Right atrium auricular region (tissue), 2 donors: ENCODE data around the gene MYH13. TPM values are rescaled to one million over a fixed set of nuclear protein-coding genes. Genes with fewer than 3 reads are reported as not detected.

ENCODE experiments used
- DNase-seq: peaks from one replicate; pipeline ENCODE4 v3.0.0-alpha.2; 2019; ENCODE audit warnings: low spot score
- H3K27ac ChIP-seq, 2 donors: fragments of 200-600 bp; sonication (generic); 1 replicate in 1 of 2; 2 replicates in 1 of 2; pipeline ENCODE4 v1.5.1; 2016 to 2019
- H3K27me3 ChIP-seq, 2 donors: fragments of 200-600 bp; sonication (generic); one replicate each; pipeline versions ENCODE4 v1.5.1 to v1.6.0; 2017 to 2019
- H3K36me3 ChIP-seq: fragments of 200-600 bp; sonication (generic); one replicate; pipeline ENCODE4 v1.5.1; 2016
- H3K4me1 ChIP-seq, 2 donors: fragments of 200-600 bp; sonication (generic); one replicate each; pipeline versions ENCODE4 v1.5.1 to v1.6.0; 2017 to 2019
- H3K4me3 ChIP-seq, 2 donors: fragments of 200-600 bp; sonication (generic); 1 replicate in 1 of 2; 2 replicates in 1 of 2; pipeline ENCODE4 v1.5.1; 2017 to 2019; ENCODE audit warnings: mild to moderate bottlenecking in 1 of 2, moderate library complexity in 1 of 2
- H3K9me3 ChIP-seq, 2 donors: fragments of 200-600 bp; sonication (generic); one replicate each; pipeline ENCODE4 v1.5.1; 2019
- CTCF ChIP-seq, 2 donors: fragments of 200-600 bp; sonication (generic); IDR thresholded peaks; one replicate each; pipeline ENCODE4 v1.5.1; 2019; ENCODE audit warnings: antibody characterized with exemption in 2 of 2
- total RNA-seq, 2 donors: library from RNA; depleted of rRNA; stranded (reverse); fragments of >200 nt; gene quantifications; one replicate each; pipeline ENCODE4 v1.1.0, GENCODE V29; 2016

MYH13 gene
- total RNA-seq, 2 donors from 2014 or later = not detected

- Histone ChIP-seq H3K4me3 (no peak overlapping the region), H3K27me3 (no peaks in the 10 kb centered on the region), H3K27ac (no peak overlapping the region), H3K36me3 (no peaks in the 10 kb centered on the region), H3K9me3 (no peaks in the 10 kb centered on the region), H3K4me1 (no peaks in the 10 kb centered on the region)
- no peak for TF ChIP-seq CTCF (IDR thresholded peaks at IDR 0.05)
- peak; percentile 28 for DNase-seq
Measured at GRCh38 chr17:10275418-10275817, 97.4 kb downstream of the MYH13 start.

- DNase-seq = no peak
- Histone ChIP-seq H3K4me3 (no peak overlapping the region), H3K9me3 (no peaks in the 10 kb centered on the region), H3K36me3 (no peaks in the 10 kb centered on the region), H3K27me3 (no peaks in the 10 kb centered on the region), H3K27ac (peak overlapping the region in 1 of 2 donors; percentile 34), H3K4me1 (no peaks in the 10 kb centered on the region)
- TF ChIP-seq CTCF (IDR thresholded peaks at IDR 0.05) = no peak
Measured at GRCh38 chr17:10271106-10271562, 101.7 kb downstream of the MYH13 start.

GRCh38 chr17:10270258-10270657, 102.5 kb downstream of the MYH13 start:
- no peak overlapping the region for H3K4me3 ChIP-seq
- no peak for TF ChIP-seq CTCF (IDR thresholded peaks at IDR 0.05)
- H3K36me3 ChIP-seq = no peaks in the 10 kb centered on the region
- H3K4me1 ChIP-seq = no peaks in the 10 kb centered on the region
- DNase-seq = peak; percentile 55
- H3K27me3 ChIP-seq = no peaks in the 10 kb centered on the region
- H3K9me3 ChIP-seq = no peaks in the 10 kb centered on the region
- peak overlapping the region in 1 of 2 donors; percentile 40 for H3K27ac ChIP-seq

- Histone ChIP-seq H3K4me3 (no peak overlapping the region), H3K36me3 (no peaks in the 10 kb centered on the region), H3K4me1 (no peaks in the 10 kb centered on the region), H3K27me3 (no peaks in the 10 kb centered on the region), H3K9me3 (no peaks in the 10 kb centered on the region), H3K27ac (no peak overlapping the region)
- no peak for TF ChIP-seq CTCF (IDR thresholded peaks at IDR 0.05)
- DNase-seq = no peak
Measured at GRCh38 chr17:10268005-10268404, 104.8 kb downstream of the MYH13 start.

DNA sequence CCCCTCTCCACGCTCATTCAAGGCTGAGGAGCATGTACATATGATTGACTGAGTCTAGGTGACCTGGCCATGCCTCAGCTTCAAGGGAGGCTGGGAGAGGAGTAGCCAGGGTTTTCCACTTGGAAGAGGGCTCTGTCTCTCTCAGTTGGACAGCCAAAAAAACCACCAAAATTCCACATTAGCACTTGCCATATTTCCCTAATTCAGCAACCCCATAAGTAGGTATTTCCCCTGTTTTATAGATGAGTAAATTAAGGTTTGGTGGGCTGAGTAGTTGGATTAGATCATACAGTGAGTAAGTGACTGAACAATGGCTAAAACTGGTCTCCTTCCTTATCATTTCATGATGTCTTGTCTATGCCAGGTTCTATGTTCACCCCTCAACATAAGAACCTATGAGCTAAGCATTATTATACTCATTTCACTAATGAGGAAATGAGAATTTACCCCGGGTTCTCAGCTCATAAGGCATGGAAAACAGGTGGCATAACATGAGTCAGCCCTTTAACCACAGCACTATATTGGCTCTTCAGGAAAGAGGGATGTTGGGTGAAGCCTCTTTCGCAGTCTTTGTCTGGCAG, 106.4 kb downstream of the MYH13 start:
- H3K36me3 ChIP-seq = no peaks in the 10 kb centered on the region
- no peak overlapping the region for H3K4me3 ChIP-seq
- no peak overlapping the region for H3K27ac ChIP-seq
- H3K9me3 ChIP-seq = no peaks in the 10 kb centered on the region
- no peaks in the 10 kb centered on the region for H3K27me3 ChIP-seq
- DNase-seq = no peak
- no peaks in the 10 kb centered on the region for H3K4me1 ChIP-seq
- TF ChIP-seq CTCF (IDR thresholded peaks at IDR 0.05) = no peak
